ENCODE results near the gene MKNK1.

GRCh38 chr1:46530311-46530710, 73.8 kb downstream of the MKNK1 start:
- TF ChIP-seq CTCF (conservative IDR thresholded peaks at IDR 0.05 in 1 of 2, IDR thresholded peaks at IDR 0.05 in 1 of 2; ENCODE audit: extremely low read depth in 1 of 2, insufficient read depth in 1 of 2, low read depth in 1 of 2, low read length in 2 of 2): no peak
- TF ChIP-seq EZH2 (IDR thresholded peaks at IDR 0.05; ENCODE audit: borderline replicate concordance, low read length): no peak

All from mammary epithelial cell (primary cell).